Rectal smooth muscle tissue (tissue), 1 donor: ENCODE results near the gene ADCY10.

ENCODE experiments used
- H3K27ac ChIP-seq: one replicate; pipeline ENCODE4 v1.7.0; 2013; ENCODE audit warnings: low read depth, low read length, inconsistent platforms
- H3K27me3 ChIP-seq: one replicate; pipeline ENCODE4 v1.7.0; 2013; ENCODE audit warnings: low read length; ENCODE audit not compliant: control insufficient read depth, insufficient read depth
- H3K36me3 ChIP-seq: one replicate; pipeline ENCODE4 v1.7.0; 2013; ENCODE audit warnings: low read length; ENCODE audit not compliant: control insufficient read depth, insufficient read depth
- H3K4me1 ChIP-seq: one replicate; pipeline ENCODE4 v1.7.0; 2013; ENCODE audit warnings: low read length; ENCODE audit not compliant: control insufficient read depth, insufficient read depth
- H3K4me3 ChIP-seq: one replicate; pipeline ENCODE4 v1.7.0; 2013; ENCODE audit warnings: low read length
- H3K9ac ChIP-seq: one replicate; pipeline ENCODE4 v1.7.0; 2013; ENCODE audit warnings: low read length

The ADCY10 gene

GRCh38 chr1:167923324-167924056 is 9.6 kb upstream of the ADCY10 start:
- H3K36me3 ChIP-seq = no peaks in the 10 kb centered on the region
- H3K4me3 ChIP-seq = no peak overlapping the region
- H3K9ac ChIP-seq = no peak overlapping the region
- no peaks in the 10 kb centered on the region for H3K27me3 ChIP-seq
- H3K27ac ChIP-seq = no peak overlapping the region
- H3K4me1 ChIP-seq = no peaks in the 10 kb centered on the region

GRCh38 chr1:167922611-167923074 is 8.7 kb upstream of the ADCY10 start:
- Histone ChIP-seq H3K4me1 (no peaks in the 10 kb centered on the region), H3K9ac (no peak overlapping the region), H3K4me3 (no peak overlapping the region), H3K27me3 (no peaks in the 10 kb centered on the region), H3K27ac (no peak overlapping the region), H3K36me3 (peaks cover 3% of the 10 kb centered on the region)

DNA sequence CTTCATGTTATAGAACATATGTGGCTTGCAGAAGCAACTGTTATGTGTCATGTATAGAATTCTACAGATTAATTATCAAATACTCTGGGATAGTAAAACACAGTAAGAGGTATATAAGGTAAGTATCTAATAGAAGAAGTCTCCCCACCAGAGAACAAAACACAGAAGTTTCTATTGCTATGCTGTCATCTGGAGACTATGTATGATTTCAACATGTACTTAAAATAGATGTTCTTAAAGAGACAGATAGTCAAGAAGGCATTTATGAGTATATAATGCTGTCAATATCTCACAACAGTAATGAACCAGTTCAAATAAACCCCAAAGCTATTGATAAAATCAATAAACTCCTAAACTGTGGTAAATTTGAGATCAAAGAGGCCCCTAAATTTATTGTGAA is 8.1 kb upstream of the ADCY10 start:
- Histone ChIP-seq H3K4me3 (no peak overlapping the region), H3K4me1 (no peaks in the 10 kb centered on the region), H3K9ac (no peak overlapping the region), H3K27me3 (no peaks in the 10 kb centered on the region), H3K27ac (no peak overlapping the region), H3K36me3 (peaks cover 3% of the 10 kb centered on the region)

DNA sequence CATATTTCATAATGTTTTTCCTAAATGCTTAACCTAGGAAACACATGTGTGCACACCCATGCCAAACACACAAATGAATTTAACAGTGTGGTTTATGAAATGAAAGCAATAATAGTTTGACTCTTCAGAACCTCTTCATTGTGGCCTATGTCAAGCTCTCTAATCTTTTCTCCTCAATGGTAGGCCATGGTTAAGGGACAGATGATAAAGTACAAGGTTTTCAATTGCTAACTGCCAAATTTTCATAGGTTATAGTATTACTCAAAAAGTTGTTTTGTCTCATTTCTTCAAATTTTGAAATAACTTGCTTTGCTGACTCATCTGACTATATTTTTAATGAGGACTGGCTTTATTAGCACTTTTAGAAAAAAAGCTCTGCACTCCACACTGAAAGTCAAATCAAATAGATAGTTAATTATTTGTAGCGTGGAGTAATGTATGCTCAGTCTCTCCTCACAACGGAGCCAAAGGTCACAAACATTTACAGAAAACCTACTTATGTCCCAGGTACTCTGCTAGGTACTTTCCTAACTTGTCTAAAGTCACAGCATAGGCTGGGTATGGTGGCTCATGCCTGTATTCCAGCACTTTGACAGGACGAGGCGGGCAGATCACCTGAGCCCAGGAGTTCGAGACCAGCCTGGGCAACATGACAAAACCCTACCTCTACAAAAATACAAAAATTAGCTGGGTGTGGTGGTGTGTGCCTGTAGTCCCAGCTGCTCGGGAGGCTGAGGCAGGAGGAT is 3.0 kb upstream of the ADCY10 start:
- no peak overlapping the region for H3K4me3 ChIP-seq
- H3K4me1 ChIP-seq = no peaks in the 10 kb centered on the region
- no peak overlapping the region for H3K27ac ChIP-seq
- no peaks in the 10 kb centered on the region for H3K27me3 ChIP-seq
- H3K9ac ChIP-seq = no peak overlapping the region
- H3K36me3 ChIP-seq = peaks cover 3% of the 10 kb centered on the region

GRCh38 chr1:167915569-167915968 is 1.6 kb upstream of the ADCY10 start:
- Histone ChIP-seq H3K4me3 (no peak overlapping the region), H3K27ac (no peak overlapping the region), H3K9ac (no peak overlapping the region), H3K4me1 (no peaks in the 10 kb centered on the region), H3K36me3 (peaks cover 3% of the 10 kb centered on the region), H3K27me3 (no peaks in the 10 kb centered on the region)

- H3K9ac ChIP-seq = no peak overlapping the region
- no peak overlapping the region for H3K27ac ChIP-seq
- H3K36me3 ChIP-seq = no peaks in the 10 kb centered on the region
- no peak overlapping the region for H3K4me3 ChIP-seq
- no peaks in the 10 kb centered on the region for H3K4me1 ChIP-seq
- H3K27me3 ChIP-seq = no peaks in the 10 kb centered on the region
Measured at GRCh38 chr1:167912294-167912693, 1.6 kb downstream of the ADCY10 start.

- H3K4me3 ChIP-seq = no peak overlapping the region
- H3K27ac ChIP-seq = no peak overlapping the region
- no peaks in the 10 kb centered on the region for H3K36me3 ChIP-seq
- no peak overlapping the region for H3K9ac ChIP-seq
- H3K27me3 ChIP-seq = no peaks in the 10 kb centered on the region
- no peaks in the 10 kb centered on the region for H3K4me1 ChIP-seq
Measured at GRCh38 chr1:167911413-167911812, 2.5 kb downstream of the ADCY10 start.

DNA sequence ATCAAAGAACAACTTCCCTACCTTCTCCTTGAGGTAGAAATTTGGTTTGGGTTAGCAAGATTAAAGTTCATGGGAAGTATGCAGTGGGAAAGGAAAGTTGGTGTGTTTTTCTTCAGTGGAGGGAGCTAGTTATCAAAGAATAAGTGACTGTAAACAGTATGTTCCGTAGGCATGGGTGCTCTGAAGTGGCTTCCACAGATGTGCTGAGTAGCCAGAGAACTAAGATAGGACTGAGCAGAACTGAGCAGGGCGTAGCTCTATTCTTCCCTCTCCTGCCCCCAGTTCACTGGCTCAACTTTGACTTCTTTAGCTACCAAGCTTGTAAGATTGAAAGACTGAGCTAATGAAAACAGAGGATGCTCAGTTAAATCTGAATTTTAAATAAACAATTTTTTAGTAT is 3.4 kb downstream of the ADCY10 start:
- no peak overlapping the region for H3K9ac ChIP-seq
- no peak overlapping the region for H3K4me3 ChIP-seq
- H3K4me1 ChIP-seq = no peaks in the 10 kb centered on the region
- H3K27ac ChIP-seq = no peak overlapping the region
- H3K36me3 ChIP-seq = no peaks in the 10 kb centered on the region
- no peaks in the 10 kb centered on the region for H3K27me3 ChIP-seq

DNA sequence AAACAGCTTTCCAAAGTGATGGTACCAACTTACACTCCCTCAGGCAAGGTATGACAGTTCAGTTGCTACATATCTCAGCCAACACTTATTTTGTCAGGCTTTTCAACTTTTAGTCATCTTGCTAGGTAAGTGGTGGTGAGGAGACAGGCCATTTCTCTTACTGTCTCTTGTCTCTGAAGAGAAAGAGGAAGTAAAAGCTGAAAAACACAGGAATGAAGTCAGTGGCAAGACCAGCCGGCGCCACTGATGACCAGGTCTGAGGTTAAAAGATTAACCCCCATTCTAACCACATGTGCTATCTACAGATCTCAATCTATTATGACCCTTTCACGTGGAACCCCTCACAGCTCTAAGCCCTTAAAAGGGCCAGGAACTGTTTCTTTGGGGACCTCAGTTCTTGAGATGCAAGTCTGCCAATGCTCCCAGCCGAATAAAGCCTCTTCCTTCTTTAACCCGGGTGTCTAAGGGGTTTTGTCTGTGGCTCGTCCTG is 4.2 kb downstream of the ADCY10 start:
- no peaks in the 10 kb centered on the region for H3K36me3 ChIP-seq
- H3K9ac ChIP-seq = no peak overlapping the region
- no peak overlapping the region for H3K27ac ChIP-seq

GRCh38 chr1:167905671-167906070 is 8.3 kb downstream of the ADCY10 start:
- Histone ChIP-seq H3K27ac (no peak overlapping the region), H3K4me1 (no peaks in the 10 kb centered on the region), H3K4me3 (no peak overlapping the region), H3K36me3 (no peaks in the 10 kb centered on the region), H3K9ac (no peak overlapping the region), H3K27me3 (no peaks in the 10 kb centered on the region)

More for the DNA sequence above, 4.2 kb downstream of the ADCY10 start:
- no peaks in the 10 kb centered on the region for H3K4me1 ChIP-seq
- H3K27me3 ChIP-seq = no peaks in the 10 kb centered on the region
- no peak overlapping the region for H3K4me3 ChIP-seq

DNA sequence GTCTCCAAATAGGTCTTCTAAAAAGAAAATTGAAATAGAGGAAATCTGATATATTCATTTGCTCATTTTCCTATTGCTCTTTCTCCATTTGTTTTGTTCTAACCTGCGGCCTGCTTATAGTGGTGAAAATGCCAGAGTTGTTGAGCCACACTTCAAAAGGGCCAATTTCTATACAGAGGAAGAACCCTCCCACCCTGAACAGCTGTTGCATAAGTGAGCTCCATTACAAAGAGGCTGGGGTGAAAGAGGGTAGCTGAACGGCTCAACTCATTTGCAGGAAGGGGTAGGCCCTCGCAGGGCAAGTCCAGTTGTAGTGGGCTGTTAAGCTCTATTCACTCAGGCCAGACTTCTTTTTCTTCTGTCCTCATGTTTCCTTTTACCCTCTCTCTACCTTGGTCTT is 8.8 kb downstream of the ADCY10 start:
- no peaks in the 10 kb centered on the region for H3K4me1 ChIP-seq
- H3K9ac ChIP-seq = no peak overlapping the region
- H3K27ac ChIP-seq = no peak overlapping the region
- H3K27me3 ChIP-seq = no peaks in the 10 kb centered on the region
- H3K36me3 ChIP-seq = no peaks in the 10 kb centered on the region
- H3K4me3 ChIP-seq = no peak overlapping the region

- H3K4me3 ChIP-seq = no peak overlapping the region
- no peaks in the 10 kb centered on the region for H3K4me1 ChIP-seq
- H3K36me3 ChIP-seq = no peaks in the 10 kb centered on the region
- no peaks in the 10 kb centered on the region for H3K27me3 ChIP-seq
- no peak overlapping the region for H3K9ac ChIP-seq
- H3K27ac ChIP-seq = no peak overlapping the region
Measured at GRCh38 chr1:167904652-167905130, 9.2 kb downstream of the ADCY10 start.
